ENCODE data around the gene C20orf96.

The C20orf96 gene

DNA sequence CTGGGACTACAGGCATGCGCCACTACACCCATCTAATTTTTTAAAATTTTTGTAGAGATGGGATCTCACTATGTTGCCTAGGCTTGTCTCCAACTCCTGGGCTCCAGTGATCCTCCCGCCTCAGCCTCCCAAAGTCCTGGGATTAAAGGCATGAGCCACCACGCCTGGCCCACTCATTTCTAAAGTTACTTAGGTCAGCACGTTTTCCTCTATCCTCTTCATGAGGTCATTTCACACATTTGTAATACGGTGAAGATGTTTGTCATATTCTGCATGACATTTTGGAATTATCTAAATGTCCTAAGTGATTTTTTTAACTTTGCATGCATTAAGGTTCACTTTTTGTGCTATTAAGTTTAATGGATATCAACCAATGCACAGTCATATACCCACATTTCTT lies 22.9 kb upstream of the C20orf96 start:
- intact Hi-C loops (cut with DNase I), result no loop called here
- no peak for DNase-seq

DNA sequence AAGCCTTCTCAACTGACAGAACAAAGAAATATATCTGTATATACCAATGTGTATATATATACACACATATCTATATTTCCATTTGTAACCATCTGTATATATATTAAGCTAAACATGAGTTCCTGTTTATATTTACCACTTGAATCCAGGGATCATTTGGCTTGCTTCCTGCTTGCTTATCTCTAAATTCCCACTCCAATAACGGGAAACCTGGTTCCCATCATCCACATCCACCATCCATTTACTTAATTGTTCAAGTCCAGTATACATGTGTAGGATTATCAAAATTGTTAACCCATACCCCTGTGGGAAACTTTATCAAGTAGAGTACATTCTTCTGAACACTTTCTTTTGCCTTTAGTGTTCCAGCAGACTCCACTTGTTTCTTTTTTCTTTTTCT lies 22.3 kb upstream of the C20orf96 start:
- intact Hi-C loops (cut with DNase I), result no loop called here
- no peak for DNase-seq

DNA sequence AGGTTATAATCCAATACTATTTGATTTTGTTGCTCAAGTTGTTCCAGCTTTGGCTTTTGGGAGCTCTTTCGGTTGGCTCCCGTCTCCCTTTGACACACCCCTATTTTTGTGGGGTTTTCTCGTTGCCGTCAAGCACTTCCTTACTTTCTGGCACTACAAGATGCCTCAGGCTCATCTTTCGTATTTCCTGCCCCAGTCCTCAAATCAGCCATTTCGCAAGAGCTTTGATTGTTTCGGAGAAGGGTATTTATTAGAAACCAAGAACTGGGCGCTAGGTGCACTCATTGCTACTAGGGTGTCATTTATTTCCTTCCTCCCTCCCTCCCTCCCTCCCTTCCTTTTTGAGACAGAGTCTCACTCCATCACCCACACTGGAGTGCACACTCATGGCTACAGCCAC lies 21.5 kb upstream of the C20orf96 start:
- intact Hi-C loops (cut with DNase I), result no loop called here
- DNase-seq, result no peak

DNA sequence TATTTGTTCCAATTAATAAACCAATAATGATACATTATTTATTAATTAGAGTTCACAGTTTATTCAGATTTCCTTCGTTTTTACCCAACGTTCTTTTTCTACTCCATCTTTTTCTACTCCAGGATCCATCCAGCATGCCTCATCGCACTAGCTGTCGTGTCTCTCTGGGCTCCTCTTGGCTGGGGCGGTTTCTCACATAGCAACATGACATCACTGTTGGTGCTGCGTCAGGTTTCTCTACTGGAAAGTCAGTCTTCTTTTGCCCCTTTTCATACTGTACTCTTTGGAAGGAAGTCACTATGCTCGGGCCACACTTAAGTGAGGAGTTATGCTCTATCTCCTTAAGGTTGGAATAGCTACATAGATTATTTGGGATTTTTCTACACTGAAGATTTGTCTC lies 21.1 kb upstream of the C20orf96 start:
- intact Hi-C loops (cut with DNase I), result loop anchor here (2.0 kb wide), 1 partner anchor 13 kb away; the partner anchor contains the start of gene SOX12
- no peak for DNase-seq

DNA sequence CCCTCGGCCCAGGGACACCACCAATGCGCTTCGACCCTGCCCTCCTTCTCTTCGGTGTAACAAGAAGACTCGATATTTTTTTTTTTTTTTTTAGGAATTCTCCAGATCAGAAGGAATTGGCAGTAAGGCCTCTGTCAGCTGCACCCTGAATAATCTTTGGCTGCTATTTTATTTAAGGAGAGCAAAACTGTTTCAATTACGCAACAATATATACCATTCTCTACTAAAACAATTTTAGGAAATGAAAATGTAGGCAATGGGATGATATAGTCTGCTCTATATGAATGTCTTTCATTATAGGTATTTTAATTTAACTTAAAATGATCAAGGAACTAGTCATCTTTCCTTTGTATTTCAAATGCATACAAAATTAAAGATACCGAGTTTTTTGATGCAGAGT lies 20.1 kb upstream of the C20orf96 start:
- intact Hi-C loops (cut with DNase I), result loop anchor here (2.0 kb wide), 1 partner anchor 14 kb away; the partner anchor contains the start of gene SOX12
- DNase-seq, result no peak

DNA sequence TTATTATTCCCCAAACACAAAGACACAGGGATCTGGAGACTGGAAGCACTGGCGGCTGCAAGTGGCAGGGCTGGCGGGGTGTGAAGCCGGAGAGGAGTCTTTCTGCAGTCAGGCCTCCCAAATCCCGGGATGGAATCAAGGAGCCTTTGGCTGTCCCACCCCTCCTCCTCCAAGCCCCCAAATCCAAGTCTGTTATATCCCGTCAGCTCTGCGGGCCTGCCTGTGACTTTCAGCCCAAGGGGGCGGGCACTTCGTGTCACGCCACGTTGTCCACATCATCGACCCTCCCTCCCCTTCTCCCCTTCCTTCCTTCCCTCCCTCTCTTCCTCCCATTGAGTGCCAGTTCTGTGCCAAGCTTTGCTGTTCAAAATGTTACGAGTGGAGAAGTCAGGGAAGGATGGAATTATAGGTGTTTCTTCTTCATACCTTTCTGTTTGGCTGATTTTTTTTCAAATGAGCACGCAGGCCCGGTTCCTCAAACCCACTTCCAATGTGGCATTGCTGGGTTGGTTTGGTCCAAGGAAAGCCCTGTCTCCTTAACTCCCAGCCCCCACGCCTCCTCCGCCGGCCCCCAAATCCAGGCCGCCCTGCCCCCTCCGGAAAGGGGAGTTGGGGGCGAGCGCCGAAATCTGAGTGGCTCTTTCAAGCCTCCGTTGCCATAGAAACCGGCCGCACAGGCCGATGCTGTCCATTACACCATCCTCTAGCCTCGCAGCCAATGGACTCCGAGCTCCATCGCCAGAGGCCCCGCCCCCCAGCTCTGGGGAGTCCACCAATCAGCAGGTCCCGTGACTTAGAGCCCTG lies 19.5 kb upstream of the C20orf96 start:
- intact Hi-C loops (cut with DNase I), result loop anchor here (2.0 kb wide), 1 partner anchor 15 kb away; the partner anchor contains the start of gene SOX12
- DNase-seq, result peak; percentile 99 to 100 (median 100)

DNA sequence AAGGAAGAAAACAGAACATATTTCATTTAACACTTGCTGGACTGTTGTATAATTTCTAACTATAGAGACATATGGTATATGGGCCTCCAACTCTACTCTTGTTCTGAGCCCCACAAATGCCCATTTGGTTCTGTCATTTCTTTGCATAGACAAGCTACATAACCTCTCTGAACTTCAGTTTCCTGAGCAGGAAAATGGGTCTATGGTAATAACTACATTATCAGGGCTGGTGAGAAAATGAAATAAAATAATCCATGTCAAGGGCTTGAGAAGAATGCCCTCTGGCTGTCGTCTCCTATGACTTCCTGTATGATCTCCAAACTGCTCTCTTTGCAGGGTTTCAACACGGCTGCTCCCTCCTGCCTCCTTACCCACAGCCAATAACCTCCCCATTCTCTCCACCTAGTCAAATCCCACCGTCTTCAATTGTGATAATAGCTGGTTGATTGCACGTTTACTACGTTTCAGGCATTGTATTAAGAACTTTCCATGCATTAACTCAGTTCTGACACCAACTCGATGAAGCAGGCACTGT lies 18.8 kb upstream of the C20orf96 start:
- no peak for DNase-seq
- intact Hi-C loops (cut with DNase I), result no loop called here

DNA sequence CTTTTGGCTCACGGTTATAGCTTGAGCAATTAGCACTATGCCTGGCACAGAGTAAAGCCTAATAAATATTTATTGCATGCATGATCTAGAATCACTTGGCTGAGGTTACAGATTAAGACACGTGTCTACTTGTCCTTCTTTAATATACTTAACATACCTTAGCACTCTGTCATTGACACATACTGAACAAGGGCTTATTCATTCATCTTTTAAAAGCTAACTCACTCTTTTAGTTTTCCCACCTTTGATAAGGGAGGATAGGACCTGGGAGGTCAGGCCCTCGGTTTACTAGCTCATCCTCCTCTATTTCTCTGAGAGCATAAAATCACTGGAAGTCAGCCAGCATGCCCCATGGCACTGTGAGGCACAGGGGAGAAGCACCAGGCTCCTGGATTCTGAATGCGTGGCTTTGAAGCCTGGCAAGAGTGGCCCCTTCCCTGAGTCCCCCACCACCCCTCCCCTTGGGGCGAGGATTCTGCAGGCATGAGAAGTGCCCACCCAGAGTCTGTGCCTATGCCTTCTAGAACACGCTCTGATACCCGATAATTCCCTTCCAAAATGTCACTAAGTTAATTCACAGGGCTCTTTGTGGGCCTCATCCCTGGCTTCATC lies 18.0 kb upstream of the C20orf96 start:
- intact Hi-C loops (cut with DNase I), result no loop called here
- no peak for DNase-seq

DNA sequence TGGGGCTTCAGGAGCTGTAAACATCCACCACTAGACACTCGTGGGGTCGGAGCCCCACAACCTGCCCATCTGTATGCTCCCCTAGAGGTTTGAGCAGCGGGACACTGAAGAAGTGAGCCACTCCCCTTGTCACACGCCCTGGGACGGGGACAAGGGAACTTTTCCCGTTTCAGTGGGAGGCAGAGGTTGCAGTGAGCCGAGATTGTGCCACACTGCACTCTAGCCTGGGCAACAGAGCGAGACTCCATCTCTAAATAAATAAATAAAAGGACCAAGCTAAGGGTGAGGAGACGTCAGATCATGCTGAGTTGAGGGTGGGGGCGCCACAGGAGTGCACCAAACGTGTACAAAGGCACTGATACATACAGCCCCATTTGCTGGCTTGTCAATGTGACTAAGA lies 15.2 kb upstream of the C20orf96 start:
- DNase-seq, result no peak
- intact Hi-C loops (cut with DNase I), result no loop called here

DNA sequence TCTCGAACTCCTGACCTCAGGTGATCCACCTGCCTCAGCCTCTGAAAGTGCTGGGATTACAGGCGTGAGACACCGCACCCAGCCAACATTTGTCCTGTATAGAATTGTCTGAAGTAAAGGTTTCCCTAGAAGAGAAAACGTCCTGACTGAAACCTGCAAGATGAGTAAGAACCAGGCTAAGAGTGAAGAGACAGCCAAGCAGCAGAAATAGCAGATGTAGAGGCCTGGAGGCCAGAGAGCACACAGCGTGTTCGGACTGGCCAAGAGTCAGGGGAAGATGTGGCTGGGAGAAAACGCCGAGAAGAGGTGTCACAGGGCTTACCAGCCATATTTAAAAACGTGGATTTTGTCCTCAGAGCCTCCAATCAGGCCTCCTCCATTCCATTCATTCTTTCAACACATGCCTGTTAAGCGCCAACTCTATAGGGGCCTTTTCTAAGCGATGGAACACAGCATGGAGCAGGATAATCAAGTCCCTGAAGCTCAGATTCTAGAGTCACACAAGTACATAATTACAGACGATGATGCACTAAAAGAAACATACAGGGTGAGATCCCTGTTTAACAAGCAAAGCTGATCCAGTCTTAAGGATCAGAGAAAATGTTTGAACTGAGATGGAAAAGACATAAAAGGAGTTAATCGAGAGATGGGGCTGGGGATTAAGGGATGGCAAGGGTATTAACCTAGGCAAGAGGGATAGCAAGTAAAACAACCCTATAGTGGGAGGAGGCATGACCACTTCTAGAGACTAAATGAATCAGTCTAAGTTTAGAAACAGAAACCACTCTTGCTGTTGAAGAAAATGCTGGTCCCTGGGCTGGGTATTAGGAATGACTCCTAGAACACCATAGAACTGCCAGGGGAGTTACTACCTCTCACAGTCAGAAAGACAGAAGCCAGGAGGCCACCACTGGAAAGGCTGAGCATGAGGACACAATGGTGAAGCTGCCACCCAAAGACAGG lies 11.6 kb upstream of the C20orf96 start:
- intact Hi-C loops (cut with DNase I), result no loop called here
- DNase-seq, result no peak

DNA sequence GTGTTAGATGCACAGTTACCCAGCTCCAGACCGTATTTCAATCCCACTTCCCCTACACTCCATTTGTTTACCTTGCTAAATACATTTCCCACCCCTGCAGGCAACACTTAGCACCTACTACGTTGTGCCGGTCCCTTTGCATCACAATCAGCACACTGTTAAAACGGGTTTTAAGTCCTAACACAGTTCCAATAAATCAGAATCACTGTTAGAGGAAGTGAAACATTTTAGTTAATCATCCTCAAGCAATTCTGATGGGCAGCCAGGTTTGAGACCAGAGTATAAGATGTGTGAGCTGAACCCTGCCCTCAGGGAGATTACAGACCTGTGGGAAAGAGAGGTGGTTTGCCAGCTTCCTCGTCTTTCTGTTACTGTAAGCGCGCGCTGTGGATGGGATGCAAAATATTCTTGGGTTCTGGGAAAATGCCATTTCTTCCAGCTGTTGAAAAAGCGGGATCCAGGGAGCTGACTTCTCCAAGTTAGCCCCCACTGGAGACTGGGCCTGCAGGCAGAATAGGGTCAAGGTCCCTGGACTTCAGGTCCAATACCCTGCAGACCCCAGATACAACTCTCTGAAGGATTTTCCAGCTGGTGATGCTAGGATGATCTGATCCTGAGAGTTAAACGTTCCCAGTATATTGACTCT lies 9.9 kb upstream of the C20orf96 start:
- intact Hi-C loops (cut with DNase I), result no loop called here
- DNase-seq, result no peak

DNA sequence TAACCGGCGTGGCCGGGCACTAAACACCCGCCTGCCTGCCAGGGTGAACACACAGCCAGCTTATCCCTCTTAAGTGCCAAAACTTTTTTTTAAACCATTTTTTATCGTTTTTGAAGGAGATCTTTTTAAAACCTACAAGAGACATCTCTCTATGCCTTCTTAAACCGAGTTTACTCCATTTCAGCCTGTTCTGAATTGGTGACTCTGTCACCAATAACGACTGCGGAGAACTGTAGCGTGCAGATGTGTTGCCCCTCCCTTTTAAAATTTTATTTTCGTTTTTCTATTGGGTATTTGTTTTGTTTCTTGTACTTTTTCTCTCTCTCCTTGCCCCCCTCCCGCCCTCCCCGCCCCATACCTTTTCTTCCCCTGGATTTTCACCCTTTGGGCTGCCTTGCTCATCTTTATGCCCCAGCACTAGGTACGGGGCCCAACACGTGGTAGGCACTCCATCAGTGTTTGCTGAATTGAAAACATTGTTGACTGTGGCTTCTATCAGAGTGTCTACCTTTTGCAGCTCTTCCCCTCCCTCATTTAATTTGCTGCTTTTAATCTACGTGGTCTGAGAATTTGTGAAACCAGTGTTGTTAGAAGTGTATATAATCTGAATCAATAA lies 8.3 kb upstream of the C20orf96 start:
- peak in 1 of 10 donors; percentile 19 for DNase-seq
- intact Hi-C loops (cut with DNase I), result no loop called here

DNA sequence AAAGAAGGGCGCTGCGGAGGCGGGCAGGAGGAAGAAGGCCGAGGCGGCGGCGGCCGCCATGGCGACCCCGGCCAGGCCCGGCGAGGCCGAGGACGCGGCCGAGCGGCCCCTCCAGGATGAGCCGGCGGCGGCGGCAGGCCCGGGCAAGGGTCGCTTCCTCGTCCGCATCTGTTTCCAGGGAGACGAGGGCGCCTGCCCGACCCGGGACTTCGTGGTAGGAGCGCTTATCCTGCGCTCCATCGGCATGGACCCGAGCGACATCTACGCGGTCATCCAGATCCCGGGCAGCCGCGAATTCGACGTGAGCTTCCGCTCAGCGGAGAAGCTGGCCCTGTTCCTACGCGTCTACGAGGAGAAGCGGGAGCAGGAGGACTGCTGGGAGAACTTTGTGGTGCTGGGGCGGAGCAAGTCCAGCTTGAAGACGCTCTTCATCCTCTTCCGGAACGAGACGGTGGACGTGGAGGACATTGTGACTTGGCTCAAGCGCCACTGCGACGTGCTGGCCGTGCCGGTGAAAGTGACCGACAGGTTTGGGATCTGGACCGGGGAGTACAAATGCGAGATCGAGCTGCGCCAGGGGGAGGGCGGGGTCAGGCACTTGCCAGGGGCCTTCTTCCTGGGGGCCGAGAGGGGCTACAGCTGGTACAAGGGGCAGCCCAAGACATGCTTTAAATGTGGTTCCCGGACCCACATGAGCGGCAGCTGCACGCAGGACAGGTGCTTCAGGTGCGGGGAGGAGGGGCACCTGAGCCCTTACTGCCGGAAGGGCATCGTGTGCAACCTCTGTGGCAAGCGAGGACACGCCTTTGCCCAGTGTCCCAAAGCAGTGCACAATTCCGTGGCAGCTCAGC lies 7.6 kb upstream of the C20orf96 start:
- intact Hi-C loops (cut with DNase I), result no loop called here
- peak; percentile 30 to 92 (median 58) for DNase-seq

DNA sequence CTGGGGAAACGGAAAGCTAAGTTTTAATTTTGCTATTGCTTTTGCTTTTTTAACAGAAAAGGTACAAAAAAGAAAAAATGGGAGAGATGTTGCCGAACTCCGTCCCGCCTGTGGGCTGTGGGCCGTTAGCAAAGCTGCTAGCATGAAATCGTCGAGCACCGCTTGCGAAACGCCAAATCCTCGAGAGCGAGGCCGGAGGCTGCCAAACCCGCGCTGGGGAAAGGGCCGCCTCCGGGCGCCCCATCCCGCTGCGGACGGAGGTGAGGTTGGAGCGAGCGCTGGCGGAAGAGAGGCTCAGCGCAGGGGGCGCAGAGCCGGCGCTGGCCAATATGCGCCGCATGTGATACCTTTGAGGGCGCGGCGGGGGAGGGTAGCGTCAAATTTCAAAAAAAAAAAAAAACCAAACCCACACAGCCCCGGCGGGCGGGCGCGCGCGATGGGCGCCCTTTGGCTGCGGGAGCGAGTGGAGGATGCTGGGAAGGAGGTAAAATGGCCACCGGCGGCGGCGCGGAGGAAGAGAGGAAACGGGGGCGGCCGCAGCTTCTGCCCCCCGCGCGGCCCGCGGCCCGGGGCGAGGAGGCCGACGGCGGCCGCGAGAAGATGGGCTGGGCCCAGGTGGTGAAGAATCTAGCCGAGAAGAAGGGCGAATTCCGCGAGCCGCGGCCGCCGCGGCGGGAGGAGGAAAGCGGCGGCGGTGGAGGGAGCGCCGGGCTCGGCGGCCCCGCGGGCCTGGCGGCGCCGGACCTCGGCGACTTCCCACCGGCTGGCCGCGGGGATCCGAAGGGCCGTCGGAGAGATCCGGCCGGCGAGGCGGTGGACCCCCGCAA lies 6.8 kb upstream of the C20orf96 start, which contains the start of gene ZCCHC3:
ZCCHC3 (plus strand) TSS at position 473 of the 827 bp plus-strand sequence; CDS start at position 490, 17 bp downstream.
- DNase-seq, result peak; percentile 59 to 95 (median 75)
- intact Hi-C loops (cut with DNase I), result no loop called here

DNA sequence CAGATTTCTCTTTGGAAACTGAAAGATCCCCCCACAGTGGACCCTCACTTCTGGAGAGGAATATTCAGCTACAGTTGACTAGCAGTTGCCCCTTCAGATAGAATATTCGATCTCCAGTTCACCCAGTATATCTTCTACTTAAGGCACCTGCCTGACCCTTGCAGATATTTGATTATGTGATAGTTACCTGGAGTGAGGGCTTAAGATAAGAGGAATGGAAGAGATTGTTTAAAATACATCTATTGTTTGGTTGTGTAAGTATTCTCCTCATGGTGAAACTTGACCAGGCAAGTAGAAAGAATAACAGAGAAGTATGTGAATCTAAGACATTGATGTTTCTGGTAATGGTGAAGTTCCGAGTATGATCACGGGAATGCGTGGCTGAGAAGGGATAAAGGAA lies 5.3 kb upstream of the C20orf96 start:
- intact Hi-C loops (cut with DNase I), result no loop called here
- DNase-seq, result no peak

DNA sequence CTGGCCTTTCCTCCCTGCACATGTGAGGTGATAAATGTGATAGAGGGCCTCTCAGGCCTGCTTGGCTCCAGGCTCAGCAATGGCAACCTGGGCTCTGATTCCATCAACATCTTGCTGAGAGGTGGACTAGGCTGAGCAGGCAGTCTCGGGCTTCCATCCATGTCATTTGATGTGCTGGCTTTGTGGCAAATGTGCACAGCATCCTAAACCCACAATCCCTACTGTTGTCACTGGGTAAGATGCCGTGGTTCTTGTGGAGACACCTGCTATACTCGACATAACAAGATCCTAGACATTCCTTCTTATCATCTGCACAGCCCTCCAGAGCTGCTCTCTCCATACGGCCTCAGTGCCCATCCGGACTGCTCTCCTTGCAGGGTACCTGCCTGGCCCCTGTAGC lies 4.1 kb upstream of the C20orf96 start:
- no peak for DNase-seq
- intact Hi-C loops (cut with DNase I), result no loop called here

DNA sequence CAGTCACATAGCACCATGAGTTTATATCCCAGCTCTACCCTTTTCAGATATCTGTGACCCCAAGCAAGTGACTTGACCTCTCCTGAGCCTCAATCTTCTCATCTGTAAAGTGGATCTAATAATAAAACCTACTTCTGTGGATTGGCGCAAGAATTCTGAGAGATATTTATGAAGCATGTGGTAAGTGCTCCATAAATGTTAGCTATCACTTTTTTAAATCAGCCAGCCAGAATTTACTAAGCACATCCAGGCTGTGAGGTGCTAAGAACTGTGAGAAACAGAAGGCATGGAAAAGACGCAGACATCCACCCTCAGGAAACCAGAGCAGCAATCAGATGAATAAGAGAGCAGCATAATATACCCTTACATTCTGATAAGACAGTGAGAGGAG lies 862 bp downstream of the C20orf96 start:
- intact Hi-C loops (cut with DNase I), result no loop called here
- no peak for DNase-seq
